Measurements from ENCODE around the gene TMEM86A. TPM values are rescaled to one million over a fixed set of nuclear protein-coding genes. Genes with fewer than 3 reads are reported as not detected.

Gene TMEM86A
- total and polyA plus RNA-seq, 2 of the 13 experiments (the other 11 are each of a cell fraction or from before 2014, with no cell fraction given), result 0.03 to 0.07 TPM

GRCh38 chr11:18748766-18749365 is 50.3 kb downstream of the TMEM86A start:
- Histone ChIP-seq H3K36me3 (replicated peaks in 1 of 2; ENCODE audit: control insufficient read depth in 1 of 2, insufficient read depth in 2 of 2, low read length in 2 of 2) (no peaks in the 10 kb centered on the region), H3K27ac (ENCODE audit: extremely low read length, insufficient read depth, low read length) (no peak overlapping the region), H3K9me3 (ENCODE audit: low read length) (no peaks in the 10 kb centered on the region), H4K20me1 (ENCODE audit: insufficient read depth, low read length) (no peaks in the 10 kb centered on the region), H3K9ac (ENCODE audit: insufficient read depth, low read depth, low read length) (no peak overlapping the region), H2AFZ (ENCODE audit: low read length) (no peak overlapping the region), H3K27me3 (ENCODE audit: control insufficient read depth in 1 of 2, insufficient read depth in 2 of 2, low read length in 2 of 2) (peaks cover 5 to 33% of the 10 kb centered on the region in 2 experiments; a peak in 4 of 5 replicates), H3K4me3 (replicated peaks in 1 of 3; ENCODE audit: insufficient read depth in 1 of 3, low read depth in 2 of 3, low read length in 3 of 3) (no peak overlapping the region), H3K4me2 (ENCODE audit: low read depth, low read length) (no peak overlapping the region), H3K79me2 (ENCODE audit: insufficient read depth, low read length) (no peaks in the 10 kb centered on the region), H3K4me1 (ENCODE audit: insufficient read depth, low read length) (peaks cover 12% of the 10 kb centered on the region)
- no peak for TF ChIP-seq HNRNPH1 (optimal IDR thresholded peaks at IDR 0.05; ENCODE audit: low read depth, low read length)
- TF ChIP-seq BHLHE40 (IDR thresholded peaks at IDR 0.05; ENCODE audit: low read length), result no peak
- TF ChIP-seq NCOA5 (CRISPR knock-in tag; IDR thresholded peaks at IDR 0.05), result no peak
- TF ChIP-seq POLR2AphosphoS2 (IDR thresholded peaks at IDR 0.05; ENCODE audit: low read depth, low read length), result no peak
- TF ChIP-seq TCF7 (IDR thresholded peaks at IDR 0.05; ENCODE audit: low read depth), result no peak
- no peak for TF ChIP-seq ZFAT (CRISPR knock-in tag; conservative IDR thresholded peaks at IDR 0.05)
- TF ChIP-seq TBL1XR1 (IDR thresholded peaks at IDR 0.05; ENCODE audit: borderline replicate concordance, low read length, partially characterized antibody), result no peak
- no peak for TF ChIP-seq ZBTB44 (CRISPR knock-in tag; IDR thresholded peaks at IDR 0.05)
- no peak for TF ChIP-seq AGO1 (IDR thresholded peaks at IDR 0.05; ENCODE audit: low read depth, low read length, poor library complexity, severe bottlenecking)
- no peak for TF ChIP-seq CCAR2 (optimal IDR thresholded peaks at IDR 0.05; ENCODE audit: low read depth, low read length)
- TF ChIP-seq, protein P1, sequence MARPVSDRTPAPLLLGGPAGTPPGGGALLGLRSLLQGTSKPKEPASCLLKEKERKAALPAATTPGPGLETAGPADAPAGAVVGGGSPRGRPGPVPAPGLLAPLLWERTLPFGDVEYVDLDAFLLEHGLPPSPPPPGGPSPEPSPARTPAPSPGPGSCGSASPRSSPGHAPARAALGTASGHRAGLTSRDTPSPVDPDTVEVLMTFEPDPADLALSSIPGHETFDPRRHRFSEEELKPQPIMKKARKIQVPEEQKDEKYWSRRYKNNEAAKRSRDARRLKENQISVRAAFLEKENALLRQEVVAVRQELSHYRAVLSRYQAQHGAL (CRISPR knock-in tag; IDR thresholded peaks at IDR 0.05; ENCODE audit: not compliant biosample characterization), result no peak
- TF ChIP-seq CREB1 (IDR thresholded peaks at IDR 0.05), result peak; percentile 80
- TF ChIP-seq CREB1 (CRISPR knock-in tag; IDR thresholded peaks at IDR 0.05), result no peak
- peak; percentile 91 for TF ChIP-seq ATF7 (IDR thresholded peaks at IDR 0.05)
- TF ChIP-seq ATF7 (CRISPR knock-in tag; IDR thresholded peaks at IDR 0.05), result no peak
- no peak for TF ChIP-seq ZNF556 (CRISPR knock-in tag; IDR thresholded peaks at IDR 0.05; ENCODE audit: borderline replicate concordance)
- TF ChIP-seq ZXDC (CRISPR knock-in tag; IDR thresholded peaks at IDR 0.05), result no peak
- TF ChIP-seq KDM4B (CRISPR knock-in tag; IDR thresholded peaks at IDR 0.05), result no peak
- no peak for TF ChIP-seq ZSCAN31 (CRISPR knock-in tag; IDR thresholded peaks at IDR 0.05; ENCODE audit: low read depth)
- intact Hi-C loops (cut with micrococcal nuclease; ENCODE audit: unreplicated experiment), result no loop called here
- FAIRE-seq, result no peak
- BruUV-seq (replicated peaks), result no TSS peak
- ChIA-PET CTCF (ENCODE audit: low intra/inter-chr PET ratio, low total read pairs) (no interaction called here), POLR2A (no interaction called here)
- ATAC-seq, result no peak
- no peak for DNase-seq (ENCODE audit: low spot score)
- in situ Hi-C loops (cut with HindIII; ENCODE audit: extremely low pct_ligation_motif_present, low pct_unique_long_range_greater_than_20kb), result no loop called here
- WGBS (ENCODE audit: low lambda C conversion rate), result 28% methylated on average over 13 of the region's 13 CpGs
